Stimulated activated CD4-positive, alpha-beta T cell treated with anti-CD3 and anti-CD28 coated beads, Interleukin-12 subunit alpha, Interleukin-12 subunit beta, amount 100 ng/mL, for 48 hours (primary cell): ENCODE measurements around the gene HHIP.

Source experiments
- DNase-seq, 3 donors: peaks; one replicate each; pipeline ENCODE4 v3.0.0-alpha.2; 2020; ENCODE audit warnings: low read depth in 2 of 3, low spot score in 1 of 3

Gene HHIP

DNA sequence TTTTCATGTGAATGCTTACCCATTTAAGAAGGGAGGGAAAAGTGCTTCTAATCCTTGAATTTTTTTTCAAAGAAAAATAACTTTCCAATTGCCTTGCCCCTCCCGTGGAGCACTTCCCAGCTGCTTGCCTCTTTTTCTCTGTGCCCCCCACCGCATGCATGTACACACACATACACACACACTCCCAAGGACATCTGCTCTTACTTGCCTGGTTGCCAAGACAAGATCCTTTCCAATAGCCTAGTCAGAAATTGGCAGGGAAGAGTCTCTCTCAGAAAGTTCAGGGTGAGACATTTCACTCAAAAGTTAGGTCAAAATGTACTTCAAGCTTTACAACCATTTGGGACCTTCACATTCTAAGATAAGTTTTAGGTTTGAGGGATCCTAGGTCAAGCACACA, 10.9 kb downstream of the HHIP start:
- no peak for DNase-seq

DNA sequence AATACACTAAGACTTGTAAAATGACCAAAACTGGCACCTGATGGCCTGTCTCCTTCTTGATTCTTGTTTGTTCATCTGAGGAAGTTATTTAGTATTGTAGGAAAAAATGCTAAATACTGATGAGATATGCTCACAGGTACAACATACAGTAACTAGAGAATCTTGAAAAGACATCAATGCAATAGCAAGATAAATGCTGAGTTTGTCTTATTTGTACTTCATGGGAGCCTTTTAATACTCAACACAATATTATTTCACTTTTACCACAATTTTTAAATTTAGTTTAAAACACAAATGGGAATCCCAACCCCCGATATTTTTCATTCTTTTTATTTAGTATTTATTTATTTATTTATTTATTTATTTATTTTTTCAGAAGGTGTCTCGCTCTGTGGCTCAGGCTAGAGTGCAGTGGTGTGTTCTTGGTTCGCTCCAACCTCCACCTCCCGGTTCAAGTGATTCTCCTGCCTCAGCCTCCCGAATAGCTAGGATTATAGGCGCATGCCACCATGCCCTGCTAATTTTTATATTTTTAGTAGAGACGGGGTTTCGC, 12.1 kb downstream of the HHIP start:
- no peak for DNase-seq

DNA sequence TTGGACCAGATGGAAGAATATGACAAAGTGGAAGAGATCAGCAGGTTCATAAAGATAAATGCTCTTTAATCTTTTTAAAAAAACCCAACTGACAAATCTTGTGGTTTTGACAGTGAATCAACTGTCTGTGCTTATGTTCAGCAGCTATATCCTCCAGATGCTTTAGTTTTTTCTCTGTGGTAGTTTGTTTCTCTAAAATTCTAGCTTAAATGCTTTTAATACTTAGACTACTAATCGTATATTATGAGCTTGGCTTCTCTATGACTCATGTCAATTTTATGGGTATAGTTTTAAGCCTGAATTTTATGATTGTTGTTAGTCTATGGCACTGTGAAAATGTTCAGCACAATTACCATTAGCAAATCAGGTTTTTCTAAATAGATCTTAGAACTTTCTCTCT, 12.9 kb downstream of the HHIP start:
- DNase-seq = no peak

DNA sequence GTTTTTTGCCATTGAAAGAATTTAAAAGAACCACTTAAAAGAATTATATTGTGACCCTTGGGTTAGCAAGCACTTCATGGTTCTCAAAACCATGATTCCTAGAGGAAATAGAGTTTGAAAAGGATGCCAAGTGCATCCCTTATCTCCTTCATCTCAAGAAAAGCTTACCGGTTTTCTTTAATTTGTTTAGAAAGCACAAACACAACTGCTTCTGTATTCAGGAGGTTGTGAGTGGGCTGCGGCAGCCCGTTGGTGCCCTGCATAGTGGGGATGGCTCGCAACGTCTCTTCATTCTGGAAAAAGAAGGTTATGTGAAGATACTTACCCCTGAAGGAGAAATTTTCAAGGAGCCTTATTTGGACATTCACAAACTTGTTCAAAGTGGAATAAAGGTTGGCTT, 13.5 kb downstream of the HHIP start:
- DNase-seq = no peak

DNA sequence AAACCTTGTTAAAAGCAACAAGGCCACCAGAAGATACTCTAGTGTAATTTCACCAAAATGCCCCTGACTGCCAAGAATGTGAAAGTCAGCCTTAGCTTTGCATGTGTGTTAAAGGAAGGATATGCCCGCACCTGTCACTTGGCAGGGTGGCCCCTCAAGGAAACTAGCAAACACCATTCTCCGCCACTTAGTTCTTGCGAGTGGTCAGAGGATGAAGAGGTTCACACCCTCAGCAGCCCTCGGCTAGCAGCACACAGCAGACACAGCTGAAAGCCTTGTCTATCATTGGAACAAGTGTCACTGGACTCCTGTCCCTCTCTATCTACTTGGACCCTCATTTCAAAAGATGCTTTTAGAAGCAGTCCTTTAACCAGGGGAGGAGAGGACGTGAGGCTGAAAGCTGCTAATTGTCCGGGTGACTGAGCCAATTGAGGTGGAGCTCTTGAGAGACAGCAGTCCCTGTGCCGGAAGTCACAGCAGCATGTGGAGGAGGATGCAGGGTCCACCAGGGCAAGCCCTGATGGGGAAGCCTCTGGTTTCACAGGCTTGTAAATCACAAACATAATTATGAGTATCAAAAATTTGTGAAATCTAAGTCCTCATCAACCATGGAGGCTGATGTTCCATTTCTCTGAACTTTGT, 18.0 kb downstream of the HHIP start:
- no peak for DNase-seq

DNA sequence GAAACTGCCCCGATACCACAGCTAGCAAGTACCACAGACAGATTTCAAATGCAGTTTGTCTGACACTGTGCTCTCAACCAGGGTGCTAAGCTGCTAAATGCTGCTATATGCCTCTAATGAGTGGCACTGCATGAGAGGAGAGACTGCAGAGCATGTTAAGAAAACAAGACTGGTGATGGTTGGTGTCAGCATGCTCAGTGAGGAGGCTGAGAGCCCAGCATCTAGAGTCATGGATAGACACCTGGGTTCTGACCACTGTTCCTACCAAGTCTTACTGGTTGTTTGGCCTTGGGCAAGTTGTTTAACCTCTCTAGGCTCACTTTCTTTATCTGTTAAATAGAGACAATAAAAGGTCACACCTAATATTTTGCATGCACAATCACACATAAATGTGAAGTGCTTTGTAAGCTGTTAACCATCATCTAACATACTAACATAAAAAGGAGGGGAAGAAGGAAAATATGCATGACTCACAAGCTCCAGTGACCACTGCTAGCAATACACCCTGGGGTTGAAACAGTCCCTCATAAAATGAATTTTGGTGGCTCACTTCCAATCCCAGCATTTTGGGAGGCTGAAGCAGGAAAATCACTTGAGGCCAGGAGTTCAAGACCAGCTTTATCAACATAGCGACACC, 20.7 kb downstream of the HHIP start:
- DNase-seq = no peak

DNA sequence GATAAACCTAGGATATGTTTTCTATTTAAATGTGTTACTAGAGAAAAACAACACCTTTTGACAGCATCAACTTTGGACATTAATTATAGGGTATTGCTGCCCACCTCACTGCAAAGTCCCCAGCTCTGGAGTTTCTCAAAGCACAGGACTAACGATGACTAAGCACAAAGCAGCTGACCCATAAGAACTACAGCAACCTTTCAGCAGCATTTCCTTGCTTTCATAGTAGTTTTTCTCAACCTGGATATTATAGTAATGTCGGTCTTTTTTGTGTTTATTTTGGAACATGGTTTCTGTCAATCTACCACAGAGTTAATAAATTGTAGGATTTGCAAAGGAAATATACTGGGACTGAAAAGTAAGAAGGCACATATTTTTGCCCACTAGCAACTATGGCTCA, 21.5 kb downstream of the HHIP start:
- DNase-seq = no peak

DNA sequence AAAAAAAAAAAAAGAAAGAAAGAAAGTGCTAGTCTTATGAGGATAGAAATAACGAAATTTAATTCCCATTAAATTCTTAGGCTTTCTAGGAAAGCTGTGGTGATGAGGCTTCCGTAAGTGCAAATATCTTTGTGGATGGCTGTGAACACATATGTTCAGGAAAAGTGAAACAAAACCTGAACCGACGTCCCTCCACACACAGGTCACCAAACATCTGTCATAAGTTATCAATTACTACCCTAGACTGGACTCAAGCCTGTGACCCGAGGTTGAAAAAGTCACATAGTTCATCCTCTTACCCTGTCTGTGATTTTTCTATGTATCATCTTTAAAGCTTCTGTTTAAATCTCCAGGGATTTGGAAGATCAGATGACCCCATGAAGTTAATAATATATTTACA, 24.8 kb downstream of the HHIP start:
- DNase-seq = no peak

DNA sequence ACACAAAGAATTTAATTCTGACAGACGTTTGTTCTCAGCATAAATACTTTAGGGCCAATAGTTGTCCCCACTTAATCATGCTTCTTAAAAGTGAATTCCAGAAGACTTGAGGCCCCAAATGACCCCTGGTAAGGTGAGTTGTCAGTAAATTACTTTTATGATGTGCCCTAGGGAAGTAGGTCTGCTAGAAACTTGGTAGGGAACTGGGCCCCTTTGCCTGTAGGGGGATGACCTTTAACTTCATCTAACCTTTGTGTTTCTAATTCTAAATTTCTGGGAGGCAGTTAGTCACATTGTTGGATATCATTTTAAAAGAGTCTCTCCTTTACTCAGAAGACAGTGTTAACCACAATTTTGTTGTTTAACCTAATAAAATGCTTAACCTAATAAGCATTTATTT, 28.8 kb downstream of the HHIP start:
- DNase-seq = no peak

DNA sequence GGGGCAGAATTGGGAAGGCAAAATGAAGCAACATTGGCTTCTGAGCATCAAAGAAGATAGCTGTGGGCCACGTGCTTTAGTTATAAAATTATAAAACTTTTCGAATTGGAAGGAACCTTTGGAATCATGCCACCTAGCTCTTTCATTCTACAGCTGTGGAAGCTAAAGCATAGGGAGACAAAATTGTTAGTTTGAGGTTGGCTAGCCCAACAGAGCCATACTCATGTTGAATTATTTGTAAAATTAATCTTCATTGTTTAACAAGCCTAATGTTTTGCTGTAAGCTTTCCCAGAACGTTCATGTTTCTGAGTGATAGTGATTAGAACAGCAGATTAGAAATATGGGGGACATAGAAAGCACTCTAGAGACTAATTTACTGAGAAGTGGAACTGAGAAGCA, 35.9 kb downstream of the HHIP start:
- no peak for DNase-seq

DNA sequence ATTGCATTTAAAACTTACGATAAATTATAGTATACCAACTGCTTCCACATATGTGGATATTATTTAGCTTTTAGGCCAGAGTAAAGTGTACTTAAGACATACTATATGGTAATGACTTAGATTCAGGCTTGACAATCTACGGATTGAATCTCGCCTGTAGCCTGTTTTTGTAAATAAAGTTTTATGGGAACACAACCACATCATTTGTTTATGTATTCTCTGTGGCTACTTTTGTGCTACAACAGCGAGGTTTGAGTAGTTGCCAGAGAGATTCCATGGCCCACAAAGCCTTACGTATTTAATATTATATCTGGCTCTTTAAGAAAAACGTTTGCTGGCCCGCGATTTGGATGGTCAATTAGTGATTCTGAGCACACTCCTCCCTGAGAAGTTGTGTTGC, 37.6 kb downstream of the HHIP start:
- no peak for DNase-seq

DNA sequence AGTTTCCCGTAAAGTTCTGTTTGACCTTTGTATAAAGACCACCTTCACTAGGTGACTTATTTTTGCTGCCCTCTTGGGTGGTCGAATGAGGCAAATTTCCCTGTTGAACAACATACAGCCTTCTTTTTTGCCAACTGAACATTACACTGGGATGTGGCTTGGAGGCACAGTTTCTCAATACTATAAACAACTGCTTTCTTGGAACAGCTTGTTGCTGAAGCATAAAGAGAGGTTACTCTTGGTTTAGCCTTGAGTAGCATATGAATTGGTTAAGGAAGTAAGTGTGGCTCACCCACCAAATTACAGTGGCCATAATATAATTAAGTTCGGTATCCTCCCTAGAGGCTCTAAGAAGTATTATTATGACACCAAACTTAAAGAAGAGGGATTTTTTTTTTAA, 40.0 kb downstream of the HHIP start:
- no peak for DNase-seq

DNA sequence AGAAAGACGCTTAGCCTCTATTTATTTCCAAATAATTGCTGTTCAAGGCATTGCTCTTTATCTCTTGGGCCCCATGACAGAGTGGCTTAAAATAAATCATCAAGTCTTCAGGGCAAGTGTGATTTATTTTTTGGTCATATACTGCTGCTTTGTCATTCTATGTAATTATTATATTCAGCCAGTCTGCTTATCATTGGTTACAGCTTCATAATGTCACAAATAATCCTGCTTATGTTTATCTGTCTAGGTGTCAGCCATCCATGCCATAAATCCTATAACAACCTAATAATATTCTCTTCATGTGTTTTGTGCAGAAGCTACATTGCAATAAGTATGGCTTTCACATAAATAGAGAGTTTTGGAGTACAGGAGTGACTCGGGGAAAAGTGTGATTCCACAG, 41.0 kb downstream of the HHIP start:
- no peak for DNase-seq

DNA sequence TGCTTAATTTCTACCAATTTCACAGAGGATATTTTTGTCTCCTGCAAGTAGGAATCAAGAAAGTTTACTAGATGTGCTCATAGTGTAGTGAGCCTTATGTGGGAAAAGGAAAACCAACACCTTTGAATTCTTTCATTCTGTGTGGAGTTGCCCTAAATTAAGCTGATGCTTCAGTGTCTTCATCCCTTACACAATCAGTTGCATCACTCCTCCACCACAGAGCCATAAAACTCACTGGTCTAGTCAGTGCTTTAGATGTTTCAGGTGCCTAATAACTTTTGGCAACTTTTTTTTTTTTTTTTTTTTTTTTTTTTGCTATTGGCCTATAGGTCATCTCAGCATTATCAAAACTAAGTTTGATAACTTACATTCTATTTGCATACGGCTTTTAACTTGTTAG, 41.5 kb downstream of the HHIP start:
- DNase-seq = no peak

DNA sequence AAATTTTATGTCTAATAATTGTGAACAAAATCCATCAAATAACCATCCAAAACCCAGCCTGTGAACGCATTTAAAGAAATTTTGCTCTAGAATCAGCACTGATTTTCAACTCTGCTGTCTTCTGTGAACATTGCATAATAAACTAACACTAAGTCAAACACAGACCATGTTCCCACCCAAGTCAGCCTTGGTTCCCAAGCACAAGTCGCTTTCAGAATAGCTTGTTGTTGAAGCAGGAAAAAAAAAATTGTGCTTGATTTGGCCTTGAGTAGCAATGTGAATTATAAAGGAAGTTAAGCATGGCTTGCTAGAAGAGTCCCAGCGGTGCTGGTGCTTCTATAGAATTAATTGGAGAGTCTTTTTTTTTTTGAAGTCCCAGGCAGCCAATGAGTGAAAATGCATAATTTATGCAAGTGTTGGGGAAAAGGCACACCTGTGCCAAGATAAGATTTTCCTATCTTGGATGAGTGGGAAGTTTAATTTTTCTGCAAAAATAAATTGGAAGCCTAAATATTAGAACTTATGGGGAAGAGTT, 42.1 kb downstream of the HHIP start:
- DNase-seq = no peak

DNA sequence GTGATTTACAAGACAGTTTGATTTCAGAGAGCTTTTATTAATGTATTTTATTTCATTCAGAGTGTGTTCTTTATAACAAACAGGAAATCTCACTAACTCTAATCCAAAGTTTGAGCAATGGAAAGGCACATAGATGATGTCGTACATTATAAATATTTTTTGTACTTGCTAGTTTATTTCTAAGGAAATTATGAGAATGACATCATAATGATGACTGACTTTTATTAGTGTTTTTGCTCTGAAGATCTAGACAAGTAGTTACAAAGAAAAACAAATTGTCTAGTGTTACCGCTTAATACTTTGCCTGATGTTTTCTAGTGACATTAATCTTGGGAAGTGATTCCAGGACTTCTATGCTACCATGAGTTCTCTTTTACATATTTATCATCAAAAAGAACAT, 43.2 kb downstream of the HHIP start:
- no peak for DNase-seq

DNA sequence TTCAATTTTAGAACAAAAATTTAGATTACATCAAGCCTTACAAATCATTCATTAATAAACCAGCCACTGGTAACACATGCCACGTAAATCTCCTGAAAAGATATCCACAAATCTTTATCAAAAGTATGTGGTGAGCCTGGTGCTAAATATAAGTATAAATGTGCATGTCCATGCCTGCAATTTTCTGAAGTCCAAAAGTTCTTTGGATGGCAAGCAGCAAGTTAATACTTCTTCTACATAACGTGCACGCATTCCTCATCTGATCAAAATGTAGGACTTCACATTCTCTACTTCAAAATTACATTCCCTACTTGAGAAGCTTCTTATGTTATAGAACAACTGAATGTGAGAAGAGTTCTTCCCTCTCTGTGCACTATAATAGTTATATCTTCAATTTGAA, 49.8 kb downstream of the HHIP start:
- no peak for DNase-seq

DNA sequence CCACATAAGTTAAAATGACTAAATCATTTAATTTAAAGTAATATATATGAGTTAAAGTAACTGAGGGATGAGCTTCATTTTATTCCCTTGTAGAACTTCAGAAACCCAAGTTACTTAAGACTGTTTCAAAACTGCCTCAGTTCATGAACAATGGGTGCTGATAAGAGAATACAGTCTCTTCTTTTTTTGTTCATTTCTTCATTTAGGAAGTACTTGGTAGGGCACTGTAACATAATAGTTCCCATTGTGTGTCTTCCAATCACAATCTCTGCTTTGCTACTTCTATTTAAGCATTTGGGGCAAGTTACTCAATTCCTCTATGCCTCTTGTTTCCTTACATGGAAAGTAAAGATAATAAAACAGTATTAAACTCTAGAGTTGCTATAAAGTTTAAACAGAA, 50.4 kb downstream of the HHIP start:
- DNase-seq = no peak

DNA sequence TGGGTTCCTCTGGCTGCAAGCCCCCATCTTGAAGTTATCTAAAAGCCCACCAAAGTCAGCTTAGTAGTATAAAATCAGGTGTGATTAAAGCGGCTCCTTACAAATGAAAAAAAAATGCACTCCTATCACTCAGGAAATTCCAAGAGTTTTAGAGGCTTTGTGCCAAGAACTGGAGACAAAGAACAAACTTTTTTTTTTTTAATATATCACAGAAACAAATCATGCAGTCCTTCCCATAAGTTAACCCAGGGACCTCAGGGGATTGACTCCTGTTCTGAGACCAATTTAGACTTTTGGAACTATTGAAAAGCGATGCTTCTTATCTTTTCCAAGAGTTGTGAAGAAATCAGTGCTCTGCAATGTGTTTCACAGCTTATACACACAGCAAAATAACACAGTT, 53.6 kb downstream of the HHIP start:
- DNase-seq = no peak

DNA sequence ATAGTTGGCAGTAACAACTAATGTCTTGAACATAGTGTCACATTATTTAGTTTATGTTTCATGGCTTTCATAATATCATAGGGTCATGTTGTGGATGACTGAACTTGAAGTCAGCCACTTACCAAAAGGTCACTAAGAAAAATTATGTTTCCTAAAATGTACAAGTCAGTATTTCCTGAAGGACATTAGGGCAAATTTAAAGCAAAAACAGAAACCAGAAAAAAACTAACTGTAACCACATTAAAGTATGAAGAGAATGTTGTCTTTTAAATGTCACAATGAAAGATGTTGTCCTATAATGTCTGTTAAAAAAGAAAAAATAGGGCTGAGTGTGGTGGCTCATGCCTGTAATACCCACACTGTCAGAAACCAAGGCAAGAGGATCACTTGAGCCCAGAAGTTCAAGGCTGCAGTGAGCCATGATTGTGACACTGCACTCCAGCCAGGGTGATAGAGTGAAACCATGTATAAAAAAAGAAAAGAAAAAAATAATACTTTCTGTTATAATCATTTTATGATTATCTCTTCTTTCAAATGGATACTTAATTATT, 55.8 kb downstream of the HHIP start:
- no peak for DNase-seq

DNA sequence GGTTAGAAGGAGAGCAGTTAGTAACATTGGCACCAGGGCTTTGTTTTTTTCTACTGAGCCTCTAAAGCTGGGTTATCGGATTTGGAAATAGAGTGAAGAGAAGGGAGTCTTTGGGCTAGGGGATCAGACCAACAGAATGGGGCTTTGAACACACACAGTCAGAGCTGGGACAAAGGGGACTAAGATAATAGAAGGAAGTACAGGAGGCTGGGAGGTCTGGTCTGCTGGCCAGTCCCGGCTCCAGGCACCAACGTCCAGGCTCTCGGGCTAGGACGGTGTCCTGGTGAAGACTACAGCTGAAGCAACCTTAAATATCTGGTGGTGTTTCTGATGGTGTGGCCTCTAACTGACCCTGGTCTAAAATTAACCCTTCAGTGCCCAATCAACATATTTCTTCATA, 57.5 kb downstream of the HHIP start:
- DNase-seq = no peak
